ENCODE measurements around the gene VASN. TPM values are rescaled to one million over a fixed set of nuclear protein-coding genes. Genes with fewer than 3 reads are reported as not detected.
"Not testable (repeated sequence)": the region's sequence is repeated elsewhere in the genome, so short reads cannot be mapped to it uniquely, and the experiment has no call there.

VASN gene
- total RNA-seq, 1 donor from 2014 or later, result 33.7 TPM

DNA sequence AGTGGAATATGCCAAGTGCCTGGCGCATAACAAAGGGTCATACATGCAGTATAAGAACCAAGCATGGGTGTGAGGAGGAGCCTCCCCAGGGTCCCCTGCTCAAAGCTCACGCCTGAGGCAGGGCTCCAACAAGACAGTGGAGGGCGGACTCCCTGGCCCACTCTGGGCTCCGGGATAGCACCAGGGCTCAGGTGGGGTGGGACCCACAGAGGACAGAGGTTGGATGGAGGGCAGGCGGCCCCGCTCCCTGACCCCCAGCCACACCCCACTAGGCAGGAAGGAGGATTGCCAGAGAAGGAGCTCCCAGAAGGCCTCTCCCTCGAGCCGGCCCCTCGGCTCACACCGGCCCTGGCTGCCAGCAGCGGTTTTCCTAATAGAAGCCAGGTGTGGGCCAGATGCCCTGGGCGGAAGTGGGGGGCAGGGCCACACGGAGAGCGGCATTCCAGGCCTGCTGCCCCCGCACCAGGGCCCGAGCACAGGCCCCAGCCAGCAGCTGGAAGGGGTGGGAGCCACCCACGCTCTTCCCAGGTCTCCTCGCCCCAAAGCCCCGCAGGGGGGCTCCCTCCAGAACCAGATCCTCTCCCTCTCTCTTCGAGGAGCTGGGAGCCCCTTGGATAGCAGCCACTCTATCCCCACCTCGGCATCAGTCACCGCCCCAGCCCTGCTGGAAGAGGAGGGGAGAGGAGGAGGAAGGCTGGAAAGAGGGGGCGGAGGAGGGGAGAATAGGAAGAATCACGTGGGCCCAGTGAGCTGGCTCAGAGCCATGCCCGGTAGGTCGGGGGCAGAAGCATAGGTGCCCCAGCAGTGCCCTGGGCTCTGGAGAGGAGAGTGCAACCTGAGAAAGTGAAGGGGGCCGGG lies 21.0 kb downstream of the VASN start:
- TF ChIP-seq, protein P1, sequence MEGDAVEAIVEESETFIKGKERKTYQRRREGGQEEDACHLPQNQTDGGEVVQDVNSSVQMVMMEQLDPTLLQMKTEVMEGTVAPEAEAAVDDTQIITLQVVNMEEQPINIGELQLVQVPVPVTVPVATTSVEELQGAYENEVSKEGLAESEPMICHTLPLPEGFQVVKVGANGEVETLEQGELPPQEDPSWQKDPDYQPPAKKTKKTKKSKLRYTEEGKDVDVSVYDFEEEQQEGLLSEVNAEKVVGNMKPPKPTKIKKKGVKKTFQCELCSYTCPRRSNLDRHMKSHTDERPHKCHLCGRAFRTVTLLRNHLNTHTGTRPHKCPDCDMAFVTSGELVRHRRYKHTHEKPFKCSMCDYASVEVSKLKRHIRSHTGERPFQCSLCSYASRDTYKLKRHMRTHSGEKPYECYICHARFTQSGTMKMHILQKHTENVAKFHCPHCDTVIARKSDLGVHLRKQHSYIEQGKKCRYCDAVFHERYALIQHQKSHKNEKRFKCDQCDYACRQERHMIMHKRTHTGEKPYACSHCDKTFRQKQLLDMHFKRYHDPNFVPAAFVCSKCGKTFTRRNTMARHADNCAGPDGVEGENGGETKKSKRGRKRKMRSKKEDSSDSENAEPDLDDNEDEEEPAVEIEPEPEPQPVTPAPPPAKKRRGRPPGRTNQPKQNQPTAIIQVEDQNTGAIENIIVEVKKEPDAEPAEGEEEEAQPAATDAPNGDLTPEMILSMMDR (conservative IDR thresholded peaks at IDR 0.05; ENCODE audit: low read depth, low read length), result no peak
- DNase-seq (ENCODE audit: low read depth), result no peak
- H3K4me3 ChIP-seq (ENCODE audit: low read depth, low read length), result no peak overlapping the region

DNA sequence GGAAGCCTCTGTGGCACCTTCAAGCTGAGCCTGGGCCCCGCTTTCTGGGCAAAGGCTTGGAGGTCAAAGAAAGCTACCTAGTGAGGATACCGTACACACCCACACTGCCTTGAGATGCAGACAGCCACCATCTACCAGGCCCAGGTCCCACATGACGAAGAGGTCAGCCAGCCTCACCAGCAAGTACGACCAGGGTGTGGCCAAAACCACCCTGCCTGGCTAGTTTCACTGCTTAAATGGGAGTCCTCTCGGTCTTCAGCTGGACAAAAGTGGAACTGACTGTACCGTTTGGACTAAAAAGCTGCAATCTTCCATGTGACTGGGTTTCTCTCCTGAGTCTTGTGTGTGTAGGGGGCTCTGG lies 21.6 kb downstream of the VASN start:
- TF ChIP-seq, protein P1 (conservative IDR thresholded peaks at IDR 0.05; ENCODE audit: low read depth, low read length), result no peak
- H3K4me3 ChIP-seq (ENCODE audit: low read depth, low read length), result no peak overlapping the region
- DNase-seq (ENCODE audit: low read depth), result no peak

DNA sequence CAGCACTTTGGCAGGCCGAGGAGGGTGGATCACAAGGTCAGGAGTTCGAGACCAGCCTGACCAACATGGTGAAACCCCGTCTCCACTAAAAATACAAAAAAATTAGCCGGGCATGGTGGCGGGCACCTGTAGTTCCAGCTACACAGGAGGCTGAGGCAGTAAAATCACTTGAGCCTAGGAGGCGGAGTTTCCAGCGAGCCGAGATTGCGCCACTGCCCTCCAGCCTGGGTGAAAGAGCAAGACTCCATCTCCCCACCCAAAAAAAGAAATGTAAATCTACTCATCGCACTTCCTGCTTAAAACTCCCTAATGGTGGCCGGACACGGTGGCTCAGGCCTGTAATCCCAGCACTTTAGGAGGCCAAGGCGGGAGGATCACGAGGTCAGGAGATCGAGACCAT lies 22.2 kb downstream of the VASN start:
- H3K4me3 ChIP-seq (ENCODE audit: low read depth, low read length); DNase-seq (ENCODE audit: low read depth): not testable (repeated sequence)

DNA sequence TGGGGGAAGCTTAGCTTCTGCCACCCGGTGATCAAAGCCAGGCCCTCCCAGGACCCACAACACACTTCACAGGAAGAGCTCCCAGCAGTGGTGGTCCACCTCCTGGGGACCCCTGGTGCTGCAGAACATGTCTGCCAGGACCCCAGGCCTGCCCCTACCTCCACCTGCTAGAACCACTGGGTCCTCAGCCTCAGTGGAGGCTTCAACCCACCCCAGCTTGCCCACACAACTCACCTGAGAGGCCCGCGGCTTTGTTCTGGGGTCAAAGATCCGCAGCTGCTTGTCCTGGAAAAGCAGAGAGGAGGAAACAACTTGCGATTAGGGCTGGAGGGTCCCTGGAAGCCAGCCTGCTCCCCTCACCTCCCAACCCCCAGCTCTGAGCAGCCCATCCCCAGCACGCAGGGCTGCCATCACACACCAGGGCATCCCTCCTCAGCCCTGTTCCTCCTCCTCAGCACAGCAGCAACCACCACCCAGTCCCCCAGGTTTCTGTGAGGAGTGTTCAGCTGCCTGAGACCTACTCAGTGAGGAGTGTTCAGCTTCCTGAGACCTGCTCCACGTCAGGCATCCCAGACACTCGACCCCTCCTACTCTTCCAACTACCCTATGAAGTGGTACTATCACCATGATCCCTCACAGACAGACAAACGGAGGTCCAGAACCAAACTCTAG lies 23.5 kb downstream of the VASN start:
- TF ChIP-seq, protein P1 (conservative IDR thresholded peaks at IDR 0.05; ENCODE audit: low read depth, low read length), result no peak
- no peak for DNase-seq (ENCODE audit: low read depth)
- no peak overlapping the region for H3K4me3 ChIP-seq (ENCODE audit: low read depth, low read length)

DNA sequence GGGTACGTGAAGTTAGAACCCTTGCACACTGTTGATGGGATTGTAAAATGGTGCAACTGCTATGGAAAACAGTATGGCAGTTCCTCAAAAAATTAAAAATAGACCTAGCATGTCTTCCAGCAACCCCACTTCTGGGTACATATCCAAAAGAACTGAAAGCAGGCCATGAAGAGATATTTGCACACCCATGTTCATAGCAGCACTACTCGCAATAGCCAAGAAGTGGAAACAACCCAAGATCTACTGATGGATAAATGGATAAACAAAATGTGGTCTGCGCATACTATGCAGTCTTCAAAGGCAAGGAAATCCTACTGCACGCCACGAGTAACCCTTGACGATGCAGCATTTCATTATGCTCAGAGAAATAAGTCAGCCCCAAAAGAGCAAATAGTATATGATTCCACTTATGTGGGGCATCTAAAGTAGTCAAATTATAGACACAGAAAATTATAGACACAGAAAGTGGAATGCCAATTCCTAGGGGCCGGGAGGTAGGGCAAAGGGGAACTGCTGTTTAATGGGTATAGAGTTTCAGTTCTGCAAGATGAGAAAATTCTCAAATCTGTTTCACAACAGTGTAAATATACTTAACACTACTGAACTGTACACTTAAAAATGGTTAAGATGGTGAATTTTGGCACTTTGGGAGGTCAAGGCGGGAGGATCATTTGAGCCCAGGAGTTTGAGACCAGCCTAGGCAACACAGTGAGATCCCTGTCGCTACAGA lies 27.5 kb downstream of the VASN start:
- TF ChIP-seq, protein P1 (conservative IDR thresholded peaks at IDR 0.05; ENCODE audit: low read depth, low read length), result no peak
- no peak overlapping the region for H3K4me3 ChIP-seq (ENCODE audit: low read depth, low read length)
- no peak for DNase-seq (ENCODE audit: low read depth)

DNA sequence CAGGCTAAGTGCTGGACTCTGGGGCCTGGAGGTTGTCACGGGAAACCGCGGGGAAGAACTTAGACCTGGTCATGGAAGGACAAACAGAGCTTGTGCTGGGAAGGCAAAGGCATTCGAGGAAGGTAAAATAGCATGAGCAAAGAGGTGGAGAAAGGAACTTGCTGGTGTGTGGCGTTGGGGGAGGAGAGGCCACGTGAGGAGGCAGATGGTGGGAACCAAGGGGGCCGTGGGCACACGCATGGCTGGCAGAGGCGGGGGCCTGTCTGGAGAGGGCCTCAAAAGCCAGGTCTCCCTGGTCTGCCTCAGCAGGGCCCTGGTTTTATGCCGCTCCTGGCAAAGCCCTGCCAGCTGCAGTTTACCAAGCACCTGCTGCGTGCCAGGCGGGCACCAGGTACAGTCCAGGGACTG lies 29.4 kb downstream of the VASN start:
- TF ChIP-seq, protein P1 (conservative IDR thresholded peaks at IDR 0.05; ENCODE audit: low read depth, low read length), result no peak

DNA sequence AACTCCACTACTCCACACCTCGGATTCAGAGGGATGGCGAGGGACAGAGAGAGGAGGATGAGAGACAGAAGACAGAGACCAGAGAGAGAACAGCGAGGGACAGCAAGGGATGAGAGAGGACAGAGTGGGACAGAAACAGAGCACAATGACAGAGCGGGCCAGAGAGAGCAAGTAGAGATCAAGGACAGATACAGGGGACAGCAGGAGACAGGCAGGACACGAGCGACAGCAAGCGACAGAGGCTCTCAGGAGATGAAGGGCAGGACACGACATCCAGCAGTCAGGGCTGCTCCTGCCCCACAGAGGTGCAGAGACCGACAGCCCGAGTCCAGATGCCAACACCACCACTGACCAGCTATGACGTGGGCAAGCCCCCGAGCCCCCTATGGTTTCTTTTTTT lies 29.9 kb downstream of the VASN start:
- TF ChIP-seq, protein P1 (conservative IDR thresholded peaks at IDR 0.05; ENCODE audit: low read depth, low read length), result no peak

More for the DNA sequence above, 29.4 kb downstream of the VASN start:
- no peak for DNase-seq (ENCODE audit: low read depth)
- H3K4me3 ChIP-seq (ENCODE audit: low read depth, low read length), result no peak overlapping the region

More for the DNA sequence above, 29.9 kb downstream of the VASN start:
- no peak overlapping the region for H3K4me3 ChIP-seq (ENCODE audit: low read depth, low read length)
- DNase-seq (ENCODE audit: low read depth), result no peak
